Activated CD4-positive, alpha-beta T cell treated with anti-CD3 and anti-CD28 coated beads, Interleukin-2, amount 50 U/mL, for 16 hours (primary cell): ENCODE measurements around the gene CASZ1.

Source experiments
- DNase-seq: peaks from one replicate; pipeline ENCODE4 v3.0.0-alpha.2; 2020

Gene CASZ1

DNA sequence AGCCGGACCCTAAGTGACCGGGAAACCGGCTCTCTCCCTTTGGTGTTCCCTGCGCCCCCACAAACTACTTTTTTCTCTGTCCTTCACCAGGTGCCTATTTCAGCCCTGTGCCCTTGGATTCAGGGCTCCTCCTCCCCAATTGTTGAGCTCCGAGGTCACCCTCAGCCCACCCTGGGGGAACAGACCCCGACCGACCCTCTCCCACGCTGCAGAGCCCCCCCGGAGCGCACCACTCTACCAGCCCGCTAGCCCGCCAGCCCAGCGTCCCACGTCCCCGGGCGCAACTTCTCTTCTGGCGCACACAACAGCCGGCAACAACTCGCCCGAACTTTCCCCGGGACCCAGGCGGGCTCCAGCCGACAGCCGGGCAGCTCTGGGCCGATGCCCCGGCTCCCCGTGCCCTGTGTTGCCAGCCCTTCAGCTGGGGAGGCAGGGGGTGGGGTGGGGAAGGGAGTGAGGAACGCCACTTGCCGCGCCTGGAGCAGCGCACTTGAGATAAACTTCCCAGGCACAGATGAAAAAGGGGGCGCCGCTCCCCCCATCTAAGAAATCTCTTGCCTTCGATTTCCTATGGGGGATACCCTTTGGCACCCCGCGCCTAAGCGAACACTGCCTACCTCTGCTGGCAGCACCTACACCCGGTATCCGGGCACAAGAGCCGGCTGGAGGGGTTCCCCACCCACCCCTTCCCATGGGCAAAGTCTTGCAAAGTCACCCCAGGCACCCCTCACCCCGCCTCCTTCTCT is 997 bp downstream of the CASZ1 start:
- DNase-seq: no peak

DNA sequence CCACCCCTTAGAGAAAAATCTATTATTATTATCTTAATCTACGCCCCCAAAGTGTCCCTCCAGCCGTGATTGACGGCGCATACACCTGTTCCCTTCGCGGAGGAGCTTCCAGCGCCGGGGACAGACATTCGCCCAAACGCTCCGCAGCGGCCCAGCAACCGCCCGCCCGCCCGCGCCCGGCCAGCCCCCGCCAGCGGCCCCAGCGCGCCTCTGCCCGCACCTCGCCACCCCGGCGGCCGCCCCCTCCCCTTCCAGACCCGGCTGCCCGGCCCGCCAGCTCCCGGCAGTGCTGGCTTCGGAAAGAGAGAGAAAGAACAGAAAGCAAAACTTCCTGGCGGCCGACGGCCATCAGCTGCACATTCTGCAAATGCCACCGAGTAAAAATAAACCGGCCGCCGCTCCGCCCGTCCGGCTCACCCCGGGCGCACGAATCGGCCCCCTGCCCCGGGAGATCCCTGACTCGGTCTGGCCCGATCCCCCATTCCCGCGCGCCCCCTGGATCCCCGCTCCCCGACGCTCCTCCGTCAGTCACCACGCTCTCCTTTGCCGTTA is 1.6 kb downstream of the CASZ1 start:
- no peak for DNase-seq

GRCh38 chr1:10793129-10793651 is 3.3 kb downstream of the CASZ1 start:
- DNase-seq: no peak

DNA sequence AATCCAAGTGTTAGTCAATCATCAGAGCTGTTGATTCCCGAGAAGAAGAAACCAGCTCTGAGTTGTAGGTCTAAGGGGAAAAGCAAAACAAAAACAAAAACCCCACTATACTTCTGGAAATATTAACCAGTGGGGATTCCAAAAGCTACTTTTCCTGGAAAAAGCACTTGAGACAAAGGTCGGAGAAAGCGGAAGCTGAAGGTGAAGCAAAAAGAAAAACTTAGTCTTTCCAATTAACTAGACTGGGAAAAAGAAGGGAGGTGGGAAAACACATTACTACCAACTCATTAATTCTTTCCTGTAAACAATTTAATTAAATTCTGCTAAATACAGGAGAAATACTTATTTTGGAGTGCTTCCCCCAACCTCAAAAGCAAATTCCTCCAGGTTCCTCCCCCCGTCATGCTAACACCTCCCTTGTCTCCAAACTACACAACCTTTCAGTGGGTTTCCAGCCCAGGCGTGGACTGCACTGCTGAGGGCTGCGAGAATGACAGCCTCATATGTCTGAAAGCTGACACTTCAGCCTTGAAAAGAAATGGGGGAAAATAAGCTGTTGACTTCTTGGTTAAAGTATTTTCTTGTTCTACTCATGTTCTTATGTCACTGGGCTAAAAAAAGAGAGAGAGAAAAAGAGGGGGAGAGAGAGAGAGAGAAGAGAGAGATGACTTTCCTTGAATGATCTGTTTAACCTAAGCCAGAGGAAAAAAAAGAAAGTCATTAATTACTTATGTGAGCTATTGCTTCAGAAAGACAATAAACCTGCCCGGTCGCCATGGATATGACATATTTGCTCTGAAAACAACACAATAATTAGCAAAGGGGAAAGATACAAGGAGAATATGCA is 5.1 kb downstream of the CASZ1 start:
- DNase-seq: no peak

DNA sequence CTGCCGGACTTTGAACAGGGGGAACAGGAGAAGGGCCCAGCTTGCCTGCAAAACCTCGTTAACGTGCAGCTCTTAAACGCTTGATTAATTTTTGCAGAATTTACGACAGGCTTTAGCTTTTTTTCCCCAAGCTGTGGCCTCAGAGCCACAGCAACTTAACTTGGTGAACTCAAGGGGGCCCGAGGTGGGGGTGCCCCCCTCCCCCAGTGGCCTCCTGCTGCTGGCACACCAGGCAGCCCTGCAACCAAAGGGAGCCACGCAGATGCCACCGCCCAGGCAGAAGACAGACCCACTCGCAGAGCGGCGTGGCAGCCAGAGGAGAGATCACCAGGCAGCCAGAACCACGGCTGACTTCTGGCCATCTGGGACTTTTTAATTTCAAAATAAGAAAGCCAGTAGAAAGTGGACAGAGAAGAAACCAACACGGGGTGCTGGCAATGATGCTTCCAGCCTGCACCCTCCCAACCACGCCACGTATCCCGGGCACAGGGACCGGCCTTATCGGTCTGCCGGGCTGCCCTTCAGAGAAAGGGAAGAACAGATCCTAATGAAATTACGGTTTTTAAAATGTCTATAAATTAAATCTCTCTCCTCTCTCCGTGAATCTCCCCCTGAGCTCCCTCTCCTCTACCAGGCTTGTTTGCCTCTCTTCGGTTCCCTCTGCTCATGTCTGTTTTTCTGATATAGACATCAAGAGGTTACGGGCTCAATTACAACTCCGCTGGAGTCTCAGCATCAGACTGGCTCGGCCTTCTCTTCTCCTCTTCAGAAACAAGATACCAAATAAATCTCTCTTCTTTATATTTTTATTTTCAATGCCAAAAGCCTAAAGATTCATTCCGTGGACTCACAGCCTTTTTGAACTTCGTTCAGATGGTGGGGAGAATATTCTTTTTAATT is 6.4 kb downstream of the CASZ1 start:
- no peak for DNase-seq

GRCh38 chr1:10789047-10789791 is 7.2 kb downstream of the CASZ1 start:
- DNase-seq: no peak

DNA sequence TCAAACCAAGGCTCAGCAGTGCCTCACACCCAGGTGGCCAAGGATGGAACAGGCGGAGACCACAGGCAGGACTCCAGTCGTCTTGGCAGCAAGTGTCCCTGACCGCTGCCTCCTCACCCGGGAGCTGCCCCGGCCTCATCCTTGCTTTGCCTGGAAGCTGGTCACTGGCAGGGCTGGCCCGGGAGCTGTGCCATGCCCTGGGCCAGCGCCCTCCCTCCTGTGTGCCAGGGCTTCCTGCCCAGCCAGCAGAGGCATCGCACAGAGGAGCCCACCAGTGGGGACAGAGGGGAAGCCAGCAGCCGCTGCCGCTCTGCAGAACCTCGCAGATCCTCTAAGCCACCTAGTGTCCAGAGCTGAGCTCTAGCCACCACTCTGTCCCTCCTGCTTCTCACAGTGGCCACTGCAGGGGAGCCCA is 7.8 kb downstream of the CASZ1 start:
- DNase-seq: no peak

DNA sequence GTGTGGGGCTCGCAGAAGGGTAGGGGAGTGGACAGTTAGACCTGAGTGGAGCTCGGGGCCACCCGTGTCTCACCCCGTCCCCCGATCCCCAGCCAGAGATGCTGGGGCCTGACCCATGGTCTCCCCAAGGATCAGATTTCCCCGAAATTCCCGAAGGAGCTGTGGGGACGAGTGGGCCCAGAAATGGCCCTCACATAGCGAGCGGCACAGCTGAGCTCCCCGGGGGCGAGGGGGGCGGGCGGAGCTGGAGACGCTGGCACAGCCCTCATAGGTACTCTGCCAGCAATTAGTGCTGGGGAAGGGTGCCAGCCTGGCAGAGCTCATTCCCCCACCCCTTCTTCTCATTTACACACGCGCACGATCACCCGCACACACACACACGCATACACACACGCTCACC is 9.2 kb downstream of the CASZ1 start:
- DNase-seq: no peak

- no peak for DNase-seq
Observed at GRCh38 chr1:10785728-10786638, 10.5 kb downstream of the CASZ1 start.

- no peak for DNase-seq
Observed at GRCh38 chr1:10784998-10785727, 11.3 kb downstream of the CASZ1 start.

DNA sequence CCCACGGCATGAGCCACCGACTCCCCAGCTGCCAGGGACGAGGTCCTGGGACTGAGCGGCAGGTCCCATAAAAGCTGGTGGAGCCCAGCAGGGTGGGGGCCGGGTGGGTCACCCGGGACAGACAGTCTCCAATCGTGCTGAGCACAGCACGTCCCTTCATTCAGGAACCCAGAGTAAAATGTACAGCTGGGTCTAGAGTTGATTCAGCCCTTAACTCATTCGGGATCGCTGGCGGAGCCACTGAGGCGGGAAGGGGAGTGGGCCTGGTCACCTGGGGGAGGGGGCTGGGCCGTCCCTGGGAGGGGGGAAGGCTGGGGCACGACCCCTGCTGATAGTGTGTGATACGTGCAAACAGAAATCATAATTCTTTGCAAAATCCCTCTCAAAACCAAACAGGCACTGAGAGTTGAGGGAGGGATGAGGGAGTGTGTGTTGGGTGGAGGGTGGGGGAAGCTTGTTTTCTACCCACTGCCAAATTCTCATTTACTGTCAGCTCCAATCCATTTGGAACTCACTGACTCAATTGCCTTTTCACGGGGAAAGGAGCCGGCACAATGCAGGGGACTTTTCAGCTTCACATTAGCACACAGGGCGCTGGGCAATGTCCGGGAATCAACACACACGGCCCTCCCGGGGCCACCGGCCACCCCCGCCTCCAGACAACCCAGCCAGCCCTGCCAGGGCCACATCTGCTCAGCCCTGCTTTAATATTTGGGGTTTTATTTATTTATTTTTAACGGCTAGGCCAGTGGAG is 13.8 kb downstream of the CASZ1 start:
- no peak for DNase-seq

DNA sequence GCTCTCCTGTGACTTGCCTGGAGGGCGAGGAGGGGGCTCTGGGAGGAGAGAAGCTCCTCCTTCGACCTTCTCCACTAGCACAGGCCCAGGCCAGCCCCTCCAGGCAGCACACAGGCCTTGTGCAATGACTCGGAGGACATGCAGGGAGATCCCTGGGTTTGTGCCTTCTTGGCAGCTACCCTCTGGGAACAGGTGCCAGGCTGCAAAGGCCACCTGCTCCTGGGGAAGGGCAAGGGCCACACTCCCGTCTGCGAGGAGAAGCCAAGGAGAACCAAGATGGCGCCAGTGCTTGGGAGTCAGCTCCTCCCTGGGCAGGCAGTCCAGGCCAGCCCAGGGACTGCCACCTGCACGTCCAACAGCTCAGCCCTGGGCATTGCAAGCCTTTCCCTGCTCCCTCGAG is 15.3 kb downstream of the CASZ1 start:
- DNase-seq: no peak

DNA sequence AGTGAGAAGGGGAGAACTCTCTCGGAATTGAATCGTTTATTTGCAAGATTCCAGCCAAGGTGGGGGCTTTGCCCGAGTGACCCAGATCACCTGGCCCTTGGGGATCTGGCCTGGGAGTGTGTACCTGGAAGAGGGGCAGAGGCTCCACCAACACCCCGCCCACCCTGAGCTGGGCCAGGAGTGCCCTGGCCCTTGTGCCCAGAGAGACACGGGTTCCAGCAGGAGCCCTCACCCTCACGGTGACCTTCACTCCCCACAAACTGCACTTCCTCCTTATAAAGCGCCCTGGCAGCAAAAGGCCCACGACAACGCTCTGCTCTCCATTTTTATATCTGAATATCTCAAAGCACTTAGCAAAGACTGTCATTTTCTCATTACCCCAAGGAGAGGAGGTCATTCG is 16.6 kb downstream of the CASZ1 start:
- no peak for DNase-seq

DNA sequence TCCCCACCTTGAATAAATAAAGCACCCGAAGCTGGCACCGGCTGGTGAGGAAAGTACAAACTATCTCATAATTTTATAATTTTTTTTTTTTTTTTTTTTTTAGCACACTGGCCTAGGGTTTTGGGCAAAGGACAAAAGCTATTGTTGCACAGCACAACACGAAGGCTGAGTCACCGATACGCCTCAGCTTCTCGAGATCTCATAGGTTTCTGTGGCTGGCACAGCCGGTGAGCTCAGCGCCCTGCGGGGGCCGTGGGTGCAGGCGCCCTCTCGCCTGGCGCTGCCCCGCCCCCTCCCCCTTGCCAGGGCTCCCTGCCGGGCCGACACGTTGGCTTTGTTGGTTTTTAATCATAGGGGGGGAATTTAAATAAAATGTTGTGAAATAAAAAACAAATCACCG is 17.2 kb downstream of the CASZ1 start:
- DNase-seq: no peak

DNA sequence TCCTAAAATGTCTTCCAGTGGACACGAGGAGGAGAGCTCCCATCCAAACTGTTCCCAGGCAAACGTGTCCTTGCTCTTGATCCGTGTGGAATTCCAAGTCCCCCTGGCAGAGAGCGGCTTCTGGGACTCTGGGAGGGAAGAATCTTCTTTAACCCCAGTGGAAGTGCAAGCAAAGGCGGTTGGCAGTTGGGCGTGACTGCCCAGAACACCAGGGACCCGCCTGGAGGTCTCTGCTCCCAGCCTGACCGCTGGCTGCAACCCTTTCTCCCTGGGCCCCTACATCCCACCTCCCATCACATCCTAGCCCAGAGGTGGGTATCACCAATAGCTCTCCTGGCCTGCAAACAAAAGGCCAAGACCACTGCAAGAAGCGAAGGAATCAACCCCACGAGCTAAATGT is 17.8 kb downstream of the CASZ1 start:
- DNase-seq: no peak

DNA sequence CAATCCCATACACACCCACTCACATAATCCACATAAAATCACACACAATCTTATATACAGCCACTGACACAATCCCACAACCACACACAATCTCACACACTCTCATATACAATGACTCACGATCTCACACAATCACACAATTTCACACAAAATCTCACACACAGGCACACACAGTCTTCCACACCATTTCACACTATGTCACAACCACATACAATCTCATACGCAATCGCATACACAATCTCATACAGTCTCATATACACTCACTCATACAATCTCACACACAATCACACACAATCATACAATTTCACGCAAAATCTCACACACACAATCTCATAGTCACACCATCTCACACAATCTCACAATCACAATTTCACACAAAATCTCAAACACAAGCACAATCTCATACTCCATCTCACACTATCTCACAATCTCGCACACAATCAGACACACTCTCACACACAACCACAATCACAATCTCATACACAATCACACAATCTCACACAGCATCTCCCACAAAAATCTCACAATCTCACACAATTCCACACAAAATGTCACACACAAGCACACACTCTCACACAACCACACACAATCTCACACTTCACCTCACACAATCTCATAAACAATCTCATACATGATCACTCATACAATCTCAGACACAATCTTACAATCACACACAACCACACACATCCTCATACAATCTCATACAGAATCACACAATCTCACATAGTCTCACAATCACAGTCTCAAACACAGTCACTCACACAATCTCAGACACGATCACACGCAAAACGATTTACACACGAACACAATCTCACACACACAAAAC is 18.5 kb downstream of the CASZ1 start:
- no peak for DNase-seq

- no peak for DNase-seq
Observed at GRCh38 chr1:10776190-10776905, 20.1 kb downstream of the CASZ1 start.

DNA sequence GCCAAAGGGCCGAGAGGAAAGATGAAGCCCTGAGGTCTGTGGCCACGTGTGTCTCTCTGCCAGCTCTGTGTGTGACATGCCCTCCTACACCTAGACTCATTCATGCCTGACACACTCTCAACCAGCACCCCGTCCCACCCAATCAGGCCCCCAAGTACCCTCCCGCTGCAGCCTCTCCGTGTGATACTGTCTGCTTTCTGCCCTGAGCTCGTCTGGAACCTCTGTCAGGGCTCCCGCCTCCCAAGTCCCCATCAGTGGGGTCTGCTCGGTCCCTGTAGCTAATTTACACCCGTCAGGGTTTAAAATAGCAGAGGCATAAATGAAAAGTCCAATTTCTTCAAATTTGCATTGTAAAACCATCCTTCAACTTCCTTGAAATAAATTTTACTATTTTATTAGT is 20.7 kb downstream of the CASZ1 start:
- no peak for DNase-seq
